H1 (cell line): ENCODE data around the gene ADARB2. TPM values are rescaled to one million over a fixed set of nuclear protein-coding genes. Genes with fewer than 3 reads are reported as not detected.

Experiments
- EGR1 ChIP-seq: IDR thresholded peaks from 2 replicates; pipeline ENCODE4 v1.6.1; 2011; ENCODE audit warnings: low read depth, low read length, borderline replicate concordance
- FOSL1 ChIP-seq: IDR thresholded peaks from 2 replicates; pipeline ENCODE4 v1.6.1; 2011; ENCODE audit warnings: mild to moderate bottlenecking, low read depth, low read length, moderate library complexity; ENCODE audit not compliant: insufficient read depth
- GTF2F1 ChIP-seq: IDR thresholded peaks from 2 replicates; pipeline ENCODE4 v1.6.1; 2012; ENCODE audit warnings: low read depth, low read length, improper control_type of control experiment, borderline replicate concordance
- RNF2 ChIP-seq: fragments of 200-900, 300-1000 bp; sonication (generic); IDR thresholded peaks from 2 replicates; pipeline ENCODE4 v1.7.1; 2016; ENCODE audit warnings: borderline replicate concordance, low read depth, mild to moderate bottlenecking, antibody characterized with exemption, low read length; ENCODE audit not compliant: poor library complexity, severe bottlenecking; ENCODE audit errors: missing control alignments
- RXRA ChIP-seq: IDR thresholded peaks from 2 replicates; pipeline ENCODE4 v1.6.1; 2011; ENCODE audit warnings: low read depth, mild to moderate bottlenecking, low read length, moderate library complexity; ENCODE audit not compliant: insufficient read depth
- SAP30 ChIP-seq: fragments of 300-600 bp; sonication (generic); IDR thresholded peaks from 2 replicates; pipeline ENCODE4 v1.7.1; 2012; ENCODE audit warnings: low read length, moderate library complexity, mild to moderate bottlenecking, inconsistent platforms; ENCODE audit not compliant: insufficient read depth, insufficient replicate concordance
- polyA plus RNA-seq, 7 experiments: library from polyadenylated mRNA; depleted of rRNA in 3 of 7; stranded (reverse) in 5 of 7; unstranded in 2 of 7; fragments of >200 nt in 5 of 7; fragments of 200-250 nt in 2 of 7; gene quantifications; 1 replicate in 5 of 7; 2 replicates in 1 of 7; 4 replicates in 1 of 7; pipeline versions ENCODE4 v1.2.1 to v1.2.3, GENCODE V29; 2011 to 2013; ENCODE audit warnings: missing spikeins in 2 of 7, mixed read lengths in 2 of 7
- total RNA-seq: library from RNA; stranded (reverse); fragmentation: NEBNext Ultra II Directional; extraction: Animal tissue kit (Norgen Biotek cat#: 25700); gene quantifications from 2 replicates; pipeline ENCODE4 v1.2.1, GENCODE V29; 2021
- TF ChIP-seq, protein P1 (sequence below): fragments of 300-600 bp; sonication (generic); IDR thresholded peaks from 2 replicates; pipeline ENCODE4 v1.7.1; 2012; ENCODE audit warnings: low read length, moderate library complexity, mild to moderate bottlenecking, inconsistent platforms; ENCODE audit not compliant: insufficient replicate concordance
- TF ChIP-seq, protein P2 (sequence below): IDR thresholded peaks from 2 replicates; pipeline ENCODE4 v1.6.1; 2012; ENCODE audit warnings: low read length, inconsistent platforms

Gene ADARB2
- total and polyA plus RNA-seq, 2 of the 8 experiments (the other 6 are each of a cell fraction or from before 2014, with no cell fraction given) = 2.2 to 2.8 TPM

DNA sequence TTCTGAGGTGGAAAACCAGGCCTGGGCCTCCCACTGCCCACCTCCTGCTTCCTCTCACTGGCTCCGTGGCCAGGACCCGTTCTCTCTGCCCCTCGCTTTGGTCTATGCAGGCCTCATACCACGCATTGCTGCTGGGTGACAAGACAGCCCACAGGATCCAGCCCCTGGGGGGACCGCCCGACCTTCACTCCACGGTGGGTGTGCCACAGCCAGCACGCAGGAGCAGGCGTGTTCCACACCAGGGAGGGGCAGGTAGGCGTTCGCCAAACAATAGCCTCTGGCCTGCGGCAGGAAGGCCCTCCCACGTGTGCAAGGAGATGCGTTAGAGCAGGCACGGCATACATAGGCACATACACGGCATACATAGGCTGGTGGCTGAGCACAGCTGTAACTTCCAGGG, 447.7 kb downstream of the ADARB2 start (continued):
- TF ChIP-seq, protein P1, sequence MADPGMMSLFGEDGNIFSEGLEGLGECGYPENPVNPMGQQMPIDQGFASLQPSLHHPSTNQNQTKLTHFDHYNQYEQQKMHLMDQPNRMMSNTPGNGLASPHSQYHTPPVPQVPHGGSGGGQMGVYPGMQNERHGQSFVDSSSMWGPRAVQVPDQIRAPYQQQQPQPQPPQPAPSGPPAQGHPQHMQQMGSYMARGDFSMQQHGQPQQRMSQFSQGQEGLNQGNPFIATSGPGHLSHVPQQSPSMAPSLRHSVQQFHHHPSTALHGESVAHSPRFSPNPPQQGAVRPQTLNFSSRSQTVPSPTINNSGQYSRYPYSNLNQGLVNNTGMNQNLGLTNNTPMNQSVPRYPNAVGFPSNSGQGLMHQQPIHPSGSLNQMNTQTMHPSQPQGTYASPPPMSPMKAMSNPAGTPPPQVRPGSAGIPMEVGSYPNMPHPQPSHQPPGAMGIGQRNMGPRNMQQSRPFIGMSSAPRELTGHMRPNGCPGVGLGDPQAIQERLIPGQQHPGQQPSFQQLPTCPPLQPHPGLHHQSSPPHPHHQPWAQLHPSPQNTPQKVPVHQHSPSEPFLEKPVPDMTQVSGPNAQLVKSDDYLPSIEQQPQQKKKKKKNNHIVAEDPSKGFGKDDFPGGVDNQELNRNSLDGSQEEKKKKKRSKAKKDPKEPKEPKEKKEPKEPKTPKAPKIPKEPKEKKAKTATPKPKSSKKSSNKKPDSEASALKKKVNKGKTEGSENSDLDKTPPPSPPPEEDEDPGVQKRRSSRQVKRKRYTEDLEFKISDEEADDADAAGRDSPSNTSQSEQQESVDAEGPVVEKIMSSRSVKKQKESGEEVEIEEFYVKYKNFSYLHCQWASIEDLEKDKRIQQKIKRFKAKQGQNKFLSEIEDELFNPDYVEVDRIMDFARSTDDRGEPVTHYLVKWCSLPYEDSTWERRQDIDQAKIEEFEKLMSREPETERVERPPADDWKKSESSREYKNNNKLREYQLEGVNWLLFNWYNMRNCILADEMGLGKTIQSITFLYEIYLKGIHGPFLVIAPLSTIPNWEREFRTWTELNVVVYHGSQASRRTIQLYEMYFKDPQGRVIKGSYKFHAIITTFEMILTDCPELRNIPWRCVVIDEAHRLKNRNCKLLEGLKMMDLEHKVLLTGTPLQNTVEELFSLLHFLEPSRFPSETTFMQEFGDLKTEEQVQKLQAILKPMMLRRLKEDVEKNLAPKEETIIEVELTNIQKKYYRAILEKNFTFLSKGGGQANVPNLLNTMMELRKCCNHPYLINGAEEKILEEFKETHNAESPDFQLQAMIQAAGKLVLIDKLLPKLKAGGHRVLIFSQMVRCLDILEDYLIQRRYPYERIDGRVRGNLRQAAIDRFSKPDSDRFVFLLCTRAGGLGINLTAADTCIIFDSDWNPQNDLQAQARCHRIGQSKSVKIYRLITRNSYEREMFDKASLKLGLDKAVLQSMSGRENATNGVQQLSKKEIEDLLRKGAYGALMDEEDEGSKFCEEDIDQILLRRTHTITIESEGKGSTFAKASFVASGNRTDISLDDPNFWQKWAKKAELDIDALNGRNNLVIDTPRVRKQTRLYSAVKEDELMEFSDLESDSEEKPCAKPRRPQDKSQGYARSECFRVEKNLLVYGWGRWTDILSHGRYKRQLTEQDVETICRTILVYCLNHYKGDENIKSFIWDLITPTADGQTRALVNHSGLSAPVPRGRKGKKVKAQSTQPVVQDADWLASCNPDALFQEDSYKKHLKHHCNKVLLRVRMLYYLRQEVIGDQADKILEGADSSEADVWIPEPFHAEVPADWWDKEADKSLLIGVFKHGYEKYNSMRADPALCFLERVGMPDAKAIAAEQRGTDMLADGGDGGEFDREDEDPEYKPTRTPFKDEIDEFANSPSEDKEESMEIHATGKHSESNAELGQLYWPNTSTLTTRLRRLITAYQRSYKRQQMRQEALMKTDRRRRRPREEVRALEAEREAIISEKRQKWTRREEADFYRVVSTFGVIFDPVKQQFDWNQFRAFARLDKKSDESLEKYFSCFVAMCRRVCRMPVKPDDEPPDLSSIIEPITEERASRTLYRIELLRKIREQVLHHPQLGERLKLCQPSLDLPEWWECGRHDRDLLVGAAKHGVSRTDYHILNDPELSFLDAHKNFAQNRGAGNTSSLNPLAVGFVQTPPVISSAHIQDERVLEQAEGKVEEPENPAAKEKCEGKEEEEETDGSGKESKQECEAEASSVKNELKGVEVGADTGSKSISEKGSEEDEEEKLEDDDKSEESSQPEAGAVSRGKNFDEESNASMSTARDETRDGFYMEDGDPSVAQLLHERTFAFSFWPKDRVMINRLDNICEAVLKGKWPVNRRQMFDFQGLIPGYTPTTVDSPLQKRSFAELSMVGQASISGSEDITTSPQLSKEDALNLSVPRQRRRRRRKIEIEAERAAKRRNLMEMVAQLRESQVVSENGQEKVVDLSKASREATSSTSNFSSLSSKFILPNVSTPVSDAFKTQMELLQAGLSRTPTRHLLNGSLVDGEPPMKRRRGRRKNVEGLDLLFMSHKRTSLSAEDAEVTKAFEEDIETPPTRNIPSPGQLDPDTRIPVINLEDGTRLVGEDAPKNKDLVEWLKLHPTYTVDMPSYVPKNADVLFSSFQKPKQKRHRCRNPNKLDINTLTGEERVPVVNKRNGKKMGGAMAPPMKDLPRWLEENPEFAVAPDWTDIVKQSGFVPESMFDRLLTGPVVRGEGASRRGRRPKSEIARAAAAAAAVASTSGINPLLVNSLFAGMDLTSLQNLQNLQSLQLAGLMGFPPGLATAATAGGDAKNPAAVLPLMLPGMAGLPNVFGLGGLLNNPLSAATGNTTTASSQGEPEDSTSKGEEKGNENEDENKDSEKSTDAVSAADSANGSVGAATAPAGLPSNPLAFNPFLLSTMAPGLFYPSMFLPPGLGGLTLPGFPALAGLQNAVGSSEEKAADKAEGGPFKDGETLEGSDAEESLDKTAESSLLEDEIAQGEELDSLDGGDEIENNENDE = no peak
- no peak for TF ChIP-seq RNF2
- TF ChIP-seq GTF2F1 = no peak
- no peak for TF ChIP-seq EGR1
- no peak for TF ChIP-seq RXRA
- TF ChIP-seq FOSL1 = no peak
- no peak for TF ChIP-seq SAP30
- TF ChIP-seq, protein P2, sequence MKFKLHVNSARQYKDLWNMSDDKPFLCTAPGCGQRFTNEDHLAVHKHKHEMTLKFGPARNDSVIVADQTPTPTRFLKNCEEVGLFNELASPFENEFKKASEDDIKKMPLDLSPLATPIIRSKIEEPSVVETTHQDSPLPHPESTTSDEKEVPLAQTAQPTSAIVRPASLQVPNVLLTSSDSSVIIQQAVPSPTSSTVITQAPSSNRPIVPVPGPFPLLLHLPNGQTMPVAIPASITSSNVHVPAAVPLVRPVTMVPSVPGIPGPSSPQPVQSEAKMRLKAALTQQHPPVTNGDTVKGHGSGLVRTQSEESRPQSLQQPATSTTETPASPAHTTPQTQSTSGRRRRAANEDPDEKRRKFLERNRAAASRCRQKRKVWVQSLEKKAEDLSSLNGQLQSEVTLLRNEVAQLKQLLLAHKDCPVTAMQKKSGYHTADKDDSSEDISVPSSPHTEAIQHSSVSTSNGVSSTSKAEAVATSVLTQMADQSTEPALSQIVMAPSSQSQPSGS = no peak
